Measurements from ENCODE around the gene PDE6B. TPM values are rescaled to one million over a fixed set of nuclear protein-coding genes. Genes with fewer than 3 reads are reported as not detected.
A peak's percentile ranks its signal among the peaks of the same experiment; 100 is the strongest.

Gene PDE6B
- total RNA-seq, 1 donor from 2014 or later, result 2.3 TPM

DNA sequence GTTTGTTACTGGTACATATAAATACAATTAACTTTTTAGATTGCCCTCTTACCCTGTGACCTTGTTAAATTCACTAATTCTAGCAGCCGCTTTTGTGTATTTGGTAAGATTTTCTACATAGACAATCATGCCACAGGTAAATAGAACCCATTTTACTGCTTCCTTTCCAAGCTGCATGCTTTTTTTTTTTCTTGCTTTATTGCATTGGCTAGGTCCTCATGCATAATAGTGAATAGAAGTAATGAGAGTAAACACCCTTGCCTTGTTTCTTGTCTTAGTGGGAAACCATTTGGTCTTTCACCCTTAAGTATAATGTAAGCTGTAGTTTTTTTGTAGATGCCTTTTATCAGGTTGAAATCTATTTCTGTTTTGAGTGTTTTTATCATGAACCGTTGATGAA is 41.6 kb upstream of the PDE6B start:
- TF ChIP-seq, protein P1, sequence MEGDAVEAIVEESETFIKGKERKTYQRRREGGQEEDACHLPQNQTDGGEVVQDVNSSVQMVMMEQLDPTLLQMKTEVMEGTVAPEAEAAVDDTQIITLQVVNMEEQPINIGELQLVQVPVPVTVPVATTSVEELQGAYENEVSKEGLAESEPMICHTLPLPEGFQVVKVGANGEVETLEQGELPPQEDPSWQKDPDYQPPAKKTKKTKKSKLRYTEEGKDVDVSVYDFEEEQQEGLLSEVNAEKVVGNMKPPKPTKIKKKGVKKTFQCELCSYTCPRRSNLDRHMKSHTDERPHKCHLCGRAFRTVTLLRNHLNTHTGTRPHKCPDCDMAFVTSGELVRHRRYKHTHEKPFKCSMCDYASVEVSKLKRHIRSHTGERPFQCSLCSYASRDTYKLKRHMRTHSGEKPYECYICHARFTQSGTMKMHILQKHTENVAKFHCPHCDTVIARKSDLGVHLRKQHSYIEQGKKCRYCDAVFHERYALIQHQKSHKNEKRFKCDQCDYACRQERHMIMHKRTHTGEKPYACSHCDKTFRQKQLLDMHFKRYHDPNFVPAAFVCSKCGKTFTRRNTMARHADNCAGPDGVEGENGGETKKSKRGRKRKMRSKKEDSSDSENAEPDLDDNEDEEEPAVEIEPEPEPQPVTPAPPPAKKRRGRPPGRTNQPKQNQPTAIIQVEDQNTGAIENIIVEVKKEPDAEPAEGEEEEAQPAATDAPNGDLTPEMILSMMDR (IDR thresholded peaks at IDR 0.05; ENCODE audit: partially characterized antibody, unreplicated experiment), result no peak
- H3K27me3 Mint-ChIP-seq (ENCODE audit: unreplicated experiment), result peaks cover 6% of the 10 kb centered on the region
- no peak overlapping the region for H3K4me3 Mint-ChIP-seq (ENCODE audit: unreplicated experiment)

DNA sequence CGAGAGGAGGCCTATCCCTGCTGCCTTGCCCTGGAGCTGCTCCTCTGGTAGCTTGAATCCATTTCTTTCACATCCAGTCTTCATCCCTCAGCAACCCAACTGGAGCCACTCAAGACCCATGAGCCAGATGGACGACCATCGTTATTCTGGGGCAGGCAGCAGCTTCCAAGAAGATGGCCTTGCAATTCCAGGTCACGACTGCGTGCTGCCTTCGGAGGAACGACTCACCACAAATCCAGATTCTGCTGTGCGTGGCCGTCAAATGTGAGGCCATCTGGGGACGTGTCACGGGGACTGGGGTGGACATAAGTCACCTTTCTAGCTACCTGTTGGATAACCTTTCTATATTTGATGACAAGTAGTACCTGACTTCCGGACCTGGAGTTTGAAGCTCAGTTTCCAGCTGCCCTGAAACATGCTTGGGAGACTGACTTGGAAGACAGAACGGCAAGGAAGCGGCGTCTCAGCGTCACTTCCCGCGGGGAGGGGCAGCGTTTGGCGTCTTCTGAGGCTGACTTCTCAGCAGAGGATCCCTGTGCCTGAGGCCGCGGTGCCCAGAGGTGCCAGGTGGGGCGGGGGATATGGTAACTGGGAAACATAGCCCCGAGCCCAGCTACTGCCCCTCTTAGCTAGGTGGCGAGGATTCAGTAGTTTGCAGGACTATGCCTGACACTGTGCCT is 37.6 kb upstream of the PDE6B start:
- Mint-ChIP-seq H3K36me3 (ENCODE audit: unreplicated experiment) (peaks cover 28% of the 10 kb centered on the region), H3K9me3 (ENCODE audit: unreplicated experiment) (peaks cover 9% of the 10 kb centered on the region), H3K27ac (ENCODE audit: unreplicated experiment) (no peak overlapping the region), H3K27me3 (ENCODE audit: unreplicated experiment) (peaks cover under 1% of the 10 kb centered on the region), H3K4me3 (ENCODE audit: unreplicated experiment) (no peak overlapping the region), H3K4me1 (ENCODE audit: low read depth, unreplicated experiment) (peaks cover 11% of the 10 kb centered on the region)
- TF ChIP-seq, protein P1 (IDR thresholded peaks at IDR 0.05; ENCODE audit: partially characterized antibody, unreplicated experiment), result no peak
- DNase-seq, result no peak

More for the DNA sequence above, 41.6 kb upstream of the PDE6B start:
- Mint-ChIP-seq H3K9me3 (ENCODE audit: unreplicated experiment) (peaks cover 5% of the 10 kb centered on the region), H3K4me1 (ENCODE audit: low read depth, unreplicated experiment) (peaks cover 12% of the 10 kb centered on the region), H3K36me3 (ENCODE audit: unreplicated experiment) (peaks cover 24% of the 10 kb centered on the region), H3K27ac (ENCODE audit: unreplicated experiment) (no peak overlapping the region)
- no peak for DNase-seq

DNA sequence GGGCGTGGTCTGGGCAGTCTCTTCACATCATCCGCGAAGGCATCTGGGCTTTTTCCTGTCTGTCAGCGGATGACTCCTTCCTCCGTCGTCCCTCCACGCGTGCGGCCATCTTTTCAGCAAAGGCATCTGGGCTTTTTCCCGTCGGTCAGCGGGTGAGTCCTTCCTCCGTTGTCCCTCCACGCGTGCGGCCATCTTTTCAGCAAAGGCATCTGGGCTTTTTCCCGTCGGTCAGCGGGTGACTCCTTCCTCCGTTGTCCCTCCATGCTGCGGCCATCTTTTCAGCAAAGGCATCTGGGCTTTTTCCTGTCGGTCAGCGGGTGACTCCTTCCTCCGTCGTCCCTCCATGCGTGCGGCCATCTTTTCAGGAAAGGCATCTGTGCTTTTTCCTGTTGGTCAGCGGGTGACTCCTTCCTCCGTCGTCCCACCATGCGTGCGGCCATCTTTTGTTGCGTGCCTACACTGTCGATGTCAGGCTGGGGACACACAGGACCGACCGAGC is 37.0 kb upstream of the PDE6B start:
- peaks cover 6% of the 10 kb centered on the region for H3K27me3 Mint-ChIP-seq (ENCODE audit: unreplicated experiment)
- peaks cover 17% of the 10 kb centered on the region for H3K4me1 Mint-ChIP-seq (ENCODE audit: low read depth, unreplicated experiment)
- H3K9me3 Mint-ChIP-seq (ENCODE audit: unreplicated experiment), result peaks cover 13% of the 10 kb centered on the region
- H3K36me3 Mint-ChIP-seq (ENCODE audit: unreplicated experiment), result peaks cover 28% of the 10 kb centered on the region
- DNase-seq, result no peak
- H3K27ac Mint-ChIP-seq (ENCODE audit: unreplicated experiment), result peak overlapping the region; percentile 64
- no peak overlapping the region for H3K4me3 Mint-ChIP-seq (ENCODE audit: unreplicated experiment)
- TF ChIP-seq, protein P1 (IDR thresholded peaks at IDR 0.05; ENCODE audit: partially characterized antibody, unreplicated experiment), result no peak

DNA sequence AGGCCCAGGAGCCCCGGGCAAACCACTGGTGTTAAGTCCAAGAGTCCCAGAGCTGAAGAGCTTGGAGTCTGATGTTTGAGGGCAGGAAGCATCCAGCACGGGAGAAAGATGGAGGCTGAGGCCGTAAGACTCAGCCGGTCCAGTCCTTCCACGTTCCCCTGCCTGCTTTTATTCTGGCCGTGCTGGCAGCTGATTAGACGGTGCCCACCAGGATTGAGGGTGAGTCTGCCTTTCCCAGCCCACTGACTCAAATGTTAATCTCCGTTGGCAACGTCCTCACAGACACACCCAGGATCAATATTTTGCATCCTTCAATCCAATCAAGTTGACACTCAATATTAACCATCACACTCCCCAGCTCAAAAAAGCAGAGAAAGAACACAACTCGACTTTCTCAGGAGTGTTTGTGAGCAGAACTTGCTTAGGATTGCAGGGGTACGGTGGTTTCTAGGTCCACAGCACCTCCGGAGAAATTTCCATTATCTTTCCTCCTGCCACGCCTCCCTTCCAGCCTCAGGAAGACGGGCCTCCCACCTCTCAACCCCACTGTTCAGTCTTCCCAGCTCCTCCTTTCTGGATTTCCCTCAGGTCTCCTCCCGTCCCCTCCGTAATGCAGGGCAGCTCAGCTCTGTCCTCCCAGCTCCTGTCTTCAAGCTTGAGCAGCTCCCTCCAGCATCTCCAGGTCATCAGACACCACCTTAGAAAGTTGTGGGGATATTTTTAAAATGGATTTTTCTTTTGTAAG is 36.0 kb upstream of the PDE6B start:
- Mint-ChIP-seq H3K36me3 (ENCODE audit: unreplicated experiment) (peaks cover 25% of the 10 kb centered on the region), H3K4me3 (ENCODE audit: unreplicated experiment) (no peak overlapping the region), H3K4me1 (ENCODE audit: low read depth, unreplicated experiment) (peaks cover 21% of the 10 kb centered on the region), H3K9me3 (ENCODE audit: unreplicated experiment) (peaks cover 18% of the 10 kb centered on the region), H3K27me3 (ENCODE audit: unreplicated experiment) (peaks cover 8% of the 10 kb centered on the region), H3K27ac (ENCODE audit: unreplicated experiment) (no peak overlapping the region)
- TF ChIP-seq, protein P1 (IDR thresholded peaks at IDR 0.05; ENCODE audit: partially characterized antibody, unreplicated experiment), result no peak
- DNase-seq, result no peak
